AG09309 (cell line): Measurements from ENCODE around the gene IKZF2.

Experiments
- DNase-seq: peaks from one replicate; pipeline ENCODE4 v3.0.0-alpha.2; 2010; ENCODE audit warnings: low read depth
- H3K4me3 ChIP-seq: 2 replicates; pipeline ENCODE4 v1.5.1; 2011; ENCODE audit warnings: mild to moderate bottlenecking, low read depth, low read length, moderate library complexity; ENCODE audit not compliant: control insufficient read depth
- CTCF ChIP-seq: IDR thresholded peaks from 2 replicates; pipeline ENCODE4 v1.5.1; 2011; ENCODE audit warnings: mild to moderate bottlenecking, low read depth, low read length, inconsistent platforms; ENCODE audit not compliant: insufficient read depth, control insufficient read depth; ENCODE audit errors: missing control alignments

Gene IKZF2

GRCh38 chr2:212966884-212967283 is 184.5 kb downstream of the IKZF2 start:
- no peak for DNase-seq
- no peak overlapping the region for H3K4me3 ChIP-seq
- TF ChIP-seq CTCF = no peak

- DNase-seq = no peak
- no peak overlapping the region for H3K4me3 ChIP-seq
- no peak for TF ChIP-seq CTCF
Observed at GRCh38 chr2:212962691-212963090, 188.7 kb downstream of the IKZF2 start.

- no peak for DNase-seq
- H3K4me3 ChIP-seq = no peak overlapping the region
- no peak for TF ChIP-seq CTCF
Observed at GRCh38 chr2:212961255-212961654, 190.2 kb downstream of the IKZF2 start.

- no peak overlapping the region for H3K4me3 ChIP-seq
- no peak for DNase-seq
Observed at GRCh38 chr2:212960336-212960735, 191.1 kb downstream of the IKZF2 start.

GRCh38 chr2:212959471-212960117 is 191.8 kb downstream of the IKZF2 start:
- DNase-seq = no peak
- no peak overlapping the region for H3K4me3 ChIP-seq

More at GRCh38 chr2:212960336-212960735, 191.1 kb downstream of the IKZF2 start:
- TF ChIP-seq CTCF = no peak

GRCh38 chr2:212958757-212959295 is 192.6 kb downstream of the IKZF2 start:
- H3K4me3 ChIP-seq = no peak overlapping the region
- DNase-seq = peak; percentile 38
- TF ChIP-seq CTCF = no peak

More at GRCh38 chr2:212959471-212960117, 191.8 kb downstream of the IKZF2 start:
- TF ChIP-seq CTCF = no peak
